NCI-H345 (cell line): Measurements from ENCODE around the gene RXRG.
A peak's percentile ranks its signal among the peaks of the same experiment; 100 is the strongest.
"Not testable (repeated sequence)": the region's sequence is repeated elsewhere in the genome, so short reads cannot be mapped to it uniquely, and the experiment has no call there.

ENCODE experiments used
- DNase-seq: peaks from one replicate; lab custom pipeline; 2025; lab: John Stamatoyannopoulos, UW

RXRG gene

GRCh38 chr1:165444897-165445370 is at the start of gene RXRG:
RXRG (minus strand) TSS chr1:165445126; CDS start chr1:165444893, 233 bp downstream.
- DNase-seq, result peak; percentile 65

GRCh38 chr1:165492845-165493373 is 48.0 kb upstream of the RXRG start:
- DNase-seq, result no peak

- DNase-seq, result no peak
Measured at GRCh38 chr1:165490175-165490574, 45.2 kb upstream of the RXRG start.

- no peak for DNase-seq
Measured at GRCh38 chr1:165487921-165488320, 43.0 kb upstream of the RXRG start.

GRCh38 chr1:165486663-165487062 is 41.7 kb upstream of the RXRG start:
- DNase-seq, result no peak

GRCh38 chr1:165485716-165486115 is 40.8 kb upstream of the RXRG start:
- DNase-seq, result no peak

GRCh38 chr1:165484532-165484931 is 39.6 kb upstream of the RXRG start:
- DNase-seq, result no peak

GRCh38 chr1:165483412-165483811 is 38.5 kb upstream of the RXRG start:
- DNase-seq, result no peak

GRCh38 chr1:165481820-165482532 is 37.0 kb upstream of the RXRG start:
- DNase-seq, result no peak

- DNase-seq, result no peak
Measured at GRCh38 chr1:165476776-165477175, 31.9 kb upstream of the RXRG start.

GRCh38 chr1:165474196-165474595 is 29.3 kb upstream of the RXRG start:
- DNase-seq, result no peak

GRCh38 chr1:165473081-165473480 is 28.2 kb upstream of the RXRG start:
- DNase-seq, result no peak

- no peak for DNase-seq
Measured at GRCh38 chr1:165468726-165469249, 23.9 kb upstream of the RXRG start.

GRCh38 chr1:165468253-165468652 is 23.3 kb upstream of the RXRG start:
- DNase-seq, result no peak

GRCh38 chr1:165467706-165468105 is 22.8 kb upstream of the RXRG start:
- DNase-seq, result no peak

GRCh38 chr1:165463978-165464377 is 19.1 kb upstream of the RXRG start:
- DNase-seq, result no peak

- not testable (repeated sequence) for DNase-seq
Measured at GRCh38 chr1:165459683-165460082, 14.8 kb upstream of the RXRG start.

- peak; percentile 60 for DNase-seq
Measured at GRCh38 chr1:165456861-165457260, 11.9 kb upstream of the RXRG start.

- peak; percentile 64 for DNase-seq
Measured at GRCh38 chr1:165456114-165456513, 11.2 kb upstream of the RXRG start.

- no peak for DNase-seq
Measured at GRCh38 chr1:165455111-165455510, 10.2 kb upstream of the RXRG start.

GRCh38 chr1:165454091-165454610 is 9.2 kb upstream of the RXRG start:
- DNase-seq, result no peak

GRCh38 chr1:165452336-165453130 is 7.6 kb upstream of the RXRG start:
- DNase-seq, result peak; percentile 42
